Bronchial epithelial cell (primary cell): ENCODE data around the gene STIM2. TPM values are rescaled to one million over a fixed set of nuclear protein-coding genes. Genes with fewer than 3 reads are reported as not detected.

Experiments used
- DNase-seq: peaks from one replicate; pipeline ENCODE4 v3.0.0-alpha.2; 2010; ENCODE audit warnings: low read depth
- FAIRE-seq: peaks from 2 replicates; lab custom pipeline; 2011; peaks lifted over from hg19 to GRCh38; lab: Jason Lieb, UNC
- H3K27me3 ChIP-seq: 2 replicates; pipeline ENCODE4 v1.5.1; 2011; ENCODE audit warnings: low read length; ENCODE audit not compliant: control insufficient read depth, insufficient read depth
- H3K36me3 ChIP-seq: 2 replicates; pipeline ENCODE4 v1.5.1; 2011; ENCODE audit warnings: low read length; ENCODE audit not compliant: control insufficient read depth, insufficient read depth
- H3K4me3 ChIP-seq: 2 replicates; pipeline ENCODE4 v1.5.1; 2011; ENCODE audit warnings: mild to moderate bottlenecking, low read depth, low read length, control low read depth
- CTCF ChIP-seq: IDR thresholded peaks from 2 replicates; pipeline ENCODE4 v1.5.1; 2011; ENCODE audit warnings: mild to moderate bottlenecking, moderate library complexity, low read length, control low read depth, inconsistent platforms; ENCODE audit not compliant: insufficient read depth, severe bottlenecking
- total RNA-seq: library from RNA; depleted of rRNA; stranded (reverse); fragments of >200 nt; gene quantifications from 2 replicates; pipeline ENCODE4 v1.2.1, GENCODE V29; 2014

Gene STIM2
- total RNA-seq, 1 donor from 2014 or later = 7.6 TPM

GRCh38 chr4:26909369-26909768 is 48.7 kb downstream of the STIM2 start:
- TF ChIP-seq CTCF = no peak
- DNase-seq (no peak), FAIRE-seq (no peak)
- H3K36me3 ChIP-seq = no peaks in the 10 kb centered on the region
- no peak overlapping the region for H3K4me3 ChIP-seq
- H3K27me3 ChIP-seq = no peaks in the 10 kb centered on the region

GRCh38 chr4:26911254-26911653 is 50.6 kb downstream of the STIM2 start:
- H3K36me3 ChIP-seq = no peaks in the 10 kb centered on the region
- TF ChIP-seq CTCF = no peak
- FAIRE-seq (no peak), DNase-seq (no peak)
- no peaks in the 10 kb centered on the region for H3K27me3 ChIP-seq
- no peak overlapping the region for H3K4me3 ChIP-seq

GRCh38 chr4:26912069-26912468 is 51.4 kb downstream of the STIM2 start:
- DNase-seq = no peak
- Histone ChIP-seq H3K4me3 (no peak overlapping the region), H3K36me3 (no peaks in the 10 kb centered on the region), H3K27me3 (no peaks in the 10 kb centered on the region)
- no peak for FAIRE-seq
- no peak for TF ChIP-seq CTCF

- TF ChIP-seq CTCF = no peak
- no peaks in the 10 kb centered on the region for H3K36me3 ChIP-seq
- no peak overlapping the region for H3K4me3 ChIP-seq
- H3K27me3 ChIP-seq = no peaks in the 10 kb centered on the region
- no peak for DNase-seq
- no peak for FAIRE-seq
Observed at GRCh38 chr4:26912810-26913209, 52.2 kb downstream of the STIM2 start.

- H3K27me3 ChIP-seq = no peaks in the 10 kb centered on the region
- FAIRE-seq = peak; percentile 23
- TF ChIP-seq CTCF = no peak
- no peak for DNase-seq
- no peak overlapping the region for H3K4me3 ChIP-seq
- peaks cover 3% of the 10 kb centered on the region for H3K36me3 ChIP-seq
Observed at GRCh38 chr4:26916195-26916594, 55.6 kb downstream of the STIM2 start.

- no peaks in the 10 kb centered on the region for H3K36me3 ChIP-seq
- DNase-seq (no peak), FAIRE-seq (no peak)
- no peak overlapping the region for H3K4me3 ChIP-seq
- no peak for TF ChIP-seq CTCF
- no peaks in the 10 kb centered on the region for H3K27me3 ChIP-seq
Observed at GRCh38 chr4:26930964-26931363, 70.3 kb downstream of the STIM2 start.
